ENCODE results near the gene TSPAN18. TPM values are rescaled to one million over a fixed set of nuclear protein-coding genes. Genes with fewer than 3 reads are reported as not detected.

Gene TSPAN18
- total and polyA plus RNA-seq, 2 of the 8 experiments (the other 6 are each of a cell fraction or from before 2014, with no cell fraction given) = 5.2 to 10.2 TPM

DNA sequence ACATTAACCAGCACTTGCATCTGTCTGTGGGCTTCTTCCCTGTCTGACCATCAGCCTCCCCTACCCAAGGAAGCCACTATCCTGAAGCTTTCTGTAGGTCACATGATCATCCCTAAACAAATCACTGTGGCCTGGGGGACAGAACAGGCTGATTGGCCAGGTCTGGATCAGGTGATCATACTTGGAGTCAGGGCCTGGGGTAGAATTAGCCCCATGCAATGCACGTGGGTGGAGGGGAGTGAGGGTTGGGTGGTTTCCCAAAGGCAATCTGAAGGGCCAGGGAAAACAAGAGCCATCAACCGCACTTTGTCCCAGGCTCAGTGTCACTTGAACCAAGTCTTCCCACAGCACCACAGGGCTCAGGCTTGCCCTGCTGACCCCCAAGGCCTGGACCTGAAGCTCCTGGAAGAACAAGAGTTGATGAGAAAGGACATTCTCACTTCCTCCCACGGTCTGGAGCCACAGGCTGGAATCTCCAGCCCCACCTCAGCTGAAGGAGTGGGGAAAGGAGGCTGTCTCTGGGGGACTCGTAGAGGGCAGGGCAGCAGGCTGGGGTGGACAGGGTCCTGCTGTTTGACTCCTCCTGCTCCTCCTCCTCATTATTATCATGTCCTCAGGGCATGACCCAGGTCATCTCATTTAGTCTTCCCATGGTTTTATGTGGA is 31.5 kb upstream of the TSPAN18 start:
- FAIRE-seq (no peak), DNase-seq (ENCODE audit: low read depth in 1 of 2, low spot score in 2 of 2) (no peak)
- Histone ChIP-seq H3K9ac (replicated peaks in 1 of 4; ENCODE audit: extremely low read depth in 1 of 4, low read depth in 3 of 4, low read length in 3 of 4) (no peak overlapping the region), H3K79me2 (ENCODE audit: control insufficient read depth in 1 of 2, insufficient read depth in 2 of 2, low read length in 2 of 2) (no peaks in the 10 kb centered on the region), H2BK5ac (ENCODE audit: low read depth, low read length) (no peak overlapping the region), H3K27me3 (replicated peaks in 1 of 4; ENCODE audit: control insufficient read depth in 3 of 4, extremely low read depth in 1 of 4, insufficient read depth in 3 of 4, low read length in 3 of 4) (no peaks in the 10 kb centered on the region), H3K23ac (ENCODE audit: insufficient read length) (no peak overlapping the region), H4K5ac (ENCODE audit: insufficient read length, low read depth, low read length) (no peak overlapping the region), H2AK5ac (ENCODE audit: low read depth, low read length) (no peak overlapping the region), H3K36me3 (ENCODE audit: control insufficient read depth in 2 of 4, insufficient read depth in 4 of 4, low read length in 3 of 4) (no peaks in the 10 kb centered on the region), H4K91ac (replicated peaks; ENCODE audit: insufficient read length, low read length) (no peak overlapping the region), H3K4me3 (ENCODE audit: extremely low read depth in 1 of 4, insufficient read depth in 2 of 4, low read depth in 3 of 4, low read length in 4 of 4) (no peak overlapping the region), H3K79me1 (ENCODE audit: low read depth, low read length) (no peaks in the 10 kb centered on the region), H4K8ac (ENCODE audit: extremely low read depth, insufficient read depth, low read length) (no peak overlapping the region), H2BK15ac (ENCODE audit: low read length) (peak overlapping the region; percentile 81; the same call in 1 of the 2 replicates), H2AFZ (ENCODE audit: low read length) (0 out of 2 replicates have a peak overlapping the region, but pooled peaks have one; percentile 58), H3K14ac (ENCODE audit: insufficient read length) (no peak overlapping the region), H3K23me2 (ENCODE audit: low read depth, low read length) (no peaks in the 10 kb centered on the region), H2BK12ac (ENCODE audit: low read depth, low read length) (no peak overlapping the region), H4K20me1 (replicated peaks in 1 of 2; ENCODE audit: control insufficient read depth in 1 of 2, insufficient read depth in 2 of 2, low read length in 2 of 2) (no peaks in the 10 kb centered on the region), H3K27ac (ENCODE audit: low read depth, low read length) (no peak overlapping the region), H2BK120ac (replicated peaks; ENCODE audit: low read depth, low read length) (no peak overlapping the region), H3K4me2 (ENCODE audit: insufficient read depth in 1 of 2, low read depth in 2 of 2, low read length in 2 of 2) (no peak overlapping the region), H3K56ac (replicated peaks; ENCODE audit: insufficient read length, low read depth, low read length) (no peak overlapping the region), H3K9me3 (ENCODE audit: insufficient read depth in 2 of 2, low read depth in 1 of 2, low read length in 1 of 2) (no peaks in the 10 kb centered on the region), H3K18ac (ENCODE audit: extremely low read depth, low read length) (no peak overlapping the region), H2BK20ac (ENCODE audit: low read length) (no peak overlapping the region; the same call in 1 of the 2 replicates), H3K4me1 (replicated peaks in 1 of 4; ENCODE audit: control insufficient read depth in 3 of 4, insufficient read depth in 4 of 4, low read length in 3 of 4) (no peaks in the 10 kb centered on the region; a peak in 2 of 7 replicates), H3K4ac (replicated peaks; ENCODE audit: insufficient read length, low read depth, low read length) (no peak overlapping the region)
- 69% methylated on average over 4 of the region's 4 CpGs; no CpG with 5 or more reads in 1 of the 2 experiments for WGBS, 2 experiments (ENCODE audit: extremely low coverage in 1 of 2, insufficient coverage in 1 of 2, insufficient read length in 1 of 2, insufficient replicate concordance in 2 of 2, low coverage in 1 of 2, low lambda C conversion rate in 2 of 2, missing lambda C conversion rate in 1 of 2)
- ChIA-PET CTCF (ENCODE audit: partially characterized antibody) (interaction anchor here (0.6 to 0.7 kb wide), 2 partner anchors 80 to 154 kb away, joined by 3 to 4 read pairs; no protein-coding TSS in a partner anchor), POLR2A (ENCODE audit: partially characterized antibody) (interaction anchor here (0.7 kb wide), 1 partner anchor 13 kb away, joined by 3 read pairs; no protein-coding TSS in a partner anchor)
- TF ChIP-seq RAD21 (IDR thresholded peaks at IDR 0.05 in 1 of 2, conservative IDR thresholded peaks at IDR 0.05 in 1 of 2; ENCODE audit: low read depth in 2 of 2, low read length in 2 of 2) (no peak), CHD1 (IDR thresholded peaks at IDR 0.05; ENCODE audit: low read depth, low read length) (no peak), TEAD4 (IDR thresholded peaks at IDR 0.05; ENCODE audit: low read depth, low read length) (no peak), POU5F1 (IDR thresholded peaks at IDR 0.05; ENCODE audit: low read depth, low read length) (no peak), GABPA (IDR thresholded peaks at IDR 0.05; ENCODE audit: borderline replicate concordance, insufficient read depth, low read length) (no peak), POLR2A (IDR thresholded peaks at IDR 0.05; ENCODE audit: control extremely low read depth in 1 of 2, low read depth in 2 of 2, low read length in 2 of 2) (no peak), RFX5 (IDR thresholded peaks at IDR 0.05; ENCODE audit: borderline replicate concordance, low read depth, low read length) (no peak)
- TF ChIP-seq, protein P1, sequence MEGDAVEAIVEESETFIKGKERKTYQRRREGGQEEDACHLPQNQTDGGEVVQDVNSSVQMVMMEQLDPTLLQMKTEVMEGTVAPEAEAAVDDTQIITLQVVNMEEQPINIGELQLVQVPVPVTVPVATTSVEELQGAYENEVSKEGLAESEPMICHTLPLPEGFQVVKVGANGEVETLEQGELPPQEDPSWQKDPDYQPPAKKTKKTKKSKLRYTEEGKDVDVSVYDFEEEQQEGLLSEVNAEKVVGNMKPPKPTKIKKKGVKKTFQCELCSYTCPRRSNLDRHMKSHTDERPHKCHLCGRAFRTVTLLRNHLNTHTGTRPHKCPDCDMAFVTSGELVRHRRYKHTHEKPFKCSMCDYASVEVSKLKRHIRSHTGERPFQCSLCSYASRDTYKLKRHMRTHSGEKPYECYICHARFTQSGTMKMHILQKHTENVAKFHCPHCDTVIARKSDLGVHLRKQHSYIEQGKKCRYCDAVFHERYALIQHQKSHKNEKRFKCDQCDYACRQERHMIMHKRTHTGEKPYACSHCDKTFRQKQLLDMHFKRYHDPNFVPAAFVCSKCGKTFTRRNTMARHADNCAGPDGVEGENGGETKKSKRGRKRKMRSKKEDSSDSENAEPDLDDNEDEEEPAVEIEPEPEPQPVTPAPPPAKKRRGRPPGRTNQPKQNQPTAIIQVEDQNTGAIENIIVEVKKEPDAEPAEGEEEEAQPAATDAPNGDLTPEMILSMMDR (IDR thresholded peaks at IDR 0.05; ENCODE audit: control extremely low read depth in 1 of 3, insufficient read depth in 1 of 3, low read depth in 1 of 3, low read length in 3 of 3) = no peak
- TF ChIP-seq, protein P2, sequence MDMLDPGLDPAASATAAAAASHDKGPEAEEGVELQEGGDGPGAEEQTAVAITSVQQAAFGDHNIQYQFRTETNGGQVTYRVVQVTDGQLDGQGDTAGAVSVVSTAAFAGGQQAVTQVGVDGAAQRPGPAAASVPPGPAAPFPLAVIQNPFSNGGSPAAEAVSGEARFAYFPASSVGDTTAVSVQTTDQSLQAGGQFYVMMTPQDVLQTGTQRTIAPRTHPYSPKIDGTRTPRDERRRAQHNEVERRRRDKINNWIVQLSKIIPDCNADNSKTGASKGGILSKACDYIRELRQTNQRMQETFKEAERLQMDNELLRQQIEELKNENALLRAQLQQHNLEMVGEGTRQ (IDR thresholded peaks at IDR 0.05; ENCODE audit: low read length) = peak; percentile 57
